ENCODE results near the gene UBR7.

UBR7 gene

DNA sequence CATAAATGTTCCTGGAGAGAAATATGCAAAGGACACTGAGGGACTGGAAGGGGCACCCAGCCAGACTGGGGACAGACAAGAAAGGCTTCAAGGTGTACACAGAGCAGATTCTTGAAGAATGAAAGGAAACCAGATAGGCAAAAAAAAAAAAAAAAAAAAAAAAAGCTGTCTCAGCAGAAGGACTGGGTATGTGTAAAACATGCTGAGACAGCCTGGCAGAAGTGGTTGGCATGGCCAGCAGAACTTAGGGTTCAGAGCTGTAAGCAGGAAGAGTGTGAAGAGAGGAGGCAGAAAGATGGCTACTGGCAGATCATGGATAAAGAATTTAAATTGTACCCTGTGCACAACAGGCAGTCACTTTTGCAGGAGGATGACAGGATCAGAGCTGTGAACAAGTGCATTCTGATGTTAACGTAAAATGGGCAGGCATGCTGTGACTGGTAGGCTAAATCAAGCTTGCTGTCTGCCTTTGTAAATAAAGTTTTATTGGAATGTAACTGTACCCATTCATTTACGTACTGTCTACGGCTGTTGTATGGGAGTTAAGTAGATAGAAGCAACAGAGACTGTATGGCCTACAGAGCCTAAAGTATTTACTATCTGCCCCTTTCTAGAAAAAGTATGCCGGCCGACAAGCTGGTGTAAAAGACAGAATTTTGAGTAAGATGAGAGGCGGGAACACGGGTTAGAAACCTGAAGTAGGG lies 42.2 kb downstream of the UBR7 start:
- DNase-seq (ENCODE audit: low spot score): no peak

DNA sequence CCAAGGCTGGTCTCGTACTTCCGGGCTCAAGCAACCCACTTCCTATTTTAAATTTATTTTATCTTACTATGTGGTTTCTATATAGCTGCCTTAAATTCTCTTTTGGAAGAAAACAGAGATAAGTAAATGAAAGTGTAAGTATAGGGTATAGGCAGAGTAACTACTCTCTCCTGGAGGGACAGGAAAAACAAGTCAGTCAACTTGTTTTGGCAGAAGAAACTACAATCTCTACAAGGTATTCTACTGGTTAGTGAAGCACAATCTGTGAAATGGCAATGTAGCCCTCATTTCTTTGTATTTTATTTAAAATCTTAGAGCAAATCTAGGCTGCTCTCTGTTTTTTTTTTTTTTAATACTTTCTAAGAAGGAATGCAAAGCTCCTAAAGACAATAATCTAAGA lies 55.4 kb downstream of the UBR7 start:
- no peak for DNase-seq (ENCODE audit: low spot score)

DNA sequence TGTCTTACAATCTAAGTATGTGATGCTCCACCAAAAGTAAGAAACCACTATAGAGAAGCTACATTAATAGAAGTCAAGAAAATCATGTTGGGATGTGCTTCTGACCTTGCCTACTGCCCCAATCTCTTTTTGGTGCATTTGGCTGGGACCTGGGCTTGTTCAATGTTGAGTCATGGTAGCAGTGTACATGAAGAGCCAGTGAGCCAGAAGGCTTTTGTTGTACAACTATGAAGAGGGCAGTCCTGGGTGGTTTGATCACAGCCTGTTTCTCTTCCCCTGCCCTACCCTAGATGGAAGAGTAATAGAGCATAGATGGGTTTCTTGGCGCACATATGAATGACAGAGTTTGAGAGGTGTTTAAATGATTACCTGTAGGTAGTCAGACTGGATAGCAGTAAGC lies 56.4 kb downstream of the UBR7 start:
- DNase-seq (ENCODE audit: low spot score): no peak

DNA sequence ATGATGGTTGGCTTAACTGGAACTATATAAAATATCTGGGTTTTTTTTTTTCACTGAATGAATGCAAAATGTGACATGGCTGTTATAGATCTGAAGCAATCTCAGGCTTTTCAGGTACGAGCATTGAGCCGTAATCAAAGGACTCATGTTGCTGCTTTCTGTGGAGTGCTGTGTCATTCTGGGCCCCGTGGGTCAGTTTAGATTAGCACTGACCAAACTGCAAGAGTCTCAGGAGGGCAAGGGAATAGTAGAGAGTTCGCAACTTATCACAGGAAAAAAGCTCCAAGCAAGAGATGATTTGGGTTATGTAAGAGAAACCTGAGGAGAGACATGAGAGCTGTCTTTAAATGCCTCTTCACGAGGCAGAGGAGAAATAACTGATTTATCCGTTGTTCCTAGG lies 59.1 kb downstream of the UBR7 start:
- DNase-seq (ENCODE audit: low spot score): no peak

DNA sequence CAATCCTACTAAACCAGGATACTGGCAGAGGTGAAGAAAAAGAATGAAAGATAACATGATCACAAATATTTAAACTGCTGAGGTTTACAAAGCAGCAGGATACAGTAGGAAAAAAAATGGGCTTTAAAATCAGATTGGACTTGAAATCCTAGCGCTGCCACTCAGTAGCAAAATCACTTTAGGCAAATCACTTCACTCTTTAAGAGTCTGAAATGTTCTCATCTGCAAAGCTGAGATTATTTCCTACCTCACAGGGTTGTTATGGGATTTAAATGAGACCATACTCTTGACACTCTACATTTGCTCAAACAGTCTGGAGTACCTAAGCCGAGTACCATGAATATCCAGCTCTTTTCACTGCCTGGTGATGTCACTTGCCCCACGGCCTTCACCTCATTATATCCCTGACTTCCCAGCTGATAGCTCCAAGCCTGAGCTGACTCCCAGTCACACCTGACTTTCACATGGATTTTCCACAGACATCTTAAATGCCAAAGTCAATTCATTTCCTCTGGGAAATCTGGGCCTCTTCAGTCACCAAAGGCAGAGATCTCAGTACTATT lies 60.2 kb downstream of the UBR7 start:
- DNase-seq (ENCODE audit: low spot score): no peak

DNA sequence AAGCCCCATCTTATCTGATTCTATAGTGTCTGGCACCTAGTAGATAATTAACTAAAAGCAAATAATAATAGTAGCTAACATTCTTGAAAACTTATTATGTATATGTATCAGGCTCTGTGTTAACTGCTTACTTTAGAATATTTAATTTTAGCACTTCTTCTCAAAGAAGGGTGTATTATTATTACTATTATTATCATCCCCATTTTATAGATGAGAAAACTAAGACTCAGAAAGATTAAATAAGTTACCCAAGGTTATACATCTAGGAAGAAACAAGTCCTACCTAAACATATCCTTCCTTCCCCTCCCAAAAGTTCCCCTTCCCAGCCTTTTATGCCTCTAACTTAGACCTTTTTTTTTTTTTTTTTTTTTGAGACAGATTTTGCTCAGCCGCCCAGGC lies 61.4 kb downstream of the UBR7 start:
- no peak for DNase-seq (ENCODE audit: low spot score)

DNA sequence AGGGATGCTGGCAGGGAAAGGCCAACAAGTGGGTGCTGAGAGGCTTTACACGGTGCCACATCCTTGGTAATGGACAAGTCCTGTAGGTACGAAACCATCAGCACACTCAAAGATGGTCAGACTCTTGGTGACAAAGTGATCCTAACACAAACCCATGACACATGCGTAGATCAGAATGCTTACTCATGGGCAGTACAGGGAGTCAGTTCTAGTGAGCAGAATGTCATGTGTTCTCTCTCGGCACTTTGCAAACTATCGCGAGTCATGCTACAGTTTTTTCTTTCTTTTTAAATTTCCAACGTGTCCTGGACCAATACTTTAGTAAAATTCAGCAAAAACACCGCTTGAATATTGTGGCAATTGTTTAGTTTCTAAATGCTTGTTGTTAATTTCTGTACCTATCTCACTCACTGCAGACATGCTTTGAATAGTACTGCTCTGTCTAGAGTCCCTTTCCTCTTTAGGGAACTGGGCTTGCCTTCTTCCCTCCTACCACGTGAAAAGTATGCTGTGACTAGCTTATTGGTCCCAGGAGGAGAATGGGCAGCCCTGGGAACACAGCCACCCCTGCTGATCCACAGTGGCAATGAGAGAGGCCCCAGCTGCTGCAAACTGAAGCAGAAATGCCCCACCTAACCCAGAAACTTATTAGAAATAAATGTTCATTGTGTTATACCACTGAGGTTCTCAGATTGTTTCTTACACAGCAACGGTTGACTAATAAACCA lies 62.4 kb downstream of the UBR7 start:
- DNase-seq (ENCODE audit: low spot score): no peak

DNA sequence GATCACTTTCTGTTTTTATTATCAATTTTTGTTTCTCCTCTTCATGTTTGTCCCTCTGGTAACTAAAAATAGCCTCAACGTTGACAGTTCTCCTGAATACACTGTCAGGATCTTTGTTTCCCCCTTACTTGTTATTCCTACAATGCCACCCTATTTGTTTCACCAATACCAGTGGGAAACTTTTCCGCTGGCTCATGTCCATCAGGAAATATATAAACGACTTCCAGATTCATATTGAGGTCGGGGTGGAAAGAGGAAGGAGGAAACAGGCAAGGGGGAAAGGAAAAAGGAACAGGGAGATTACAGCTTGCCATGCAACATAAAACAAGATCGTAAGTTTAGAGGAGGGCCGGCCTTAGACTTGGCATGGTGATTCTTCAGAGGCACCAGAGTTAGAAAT lies 64.1 kb downstream of the UBR7 start:
- DNase-seq (ENCODE audit: low spot score): no peak

DNA sequence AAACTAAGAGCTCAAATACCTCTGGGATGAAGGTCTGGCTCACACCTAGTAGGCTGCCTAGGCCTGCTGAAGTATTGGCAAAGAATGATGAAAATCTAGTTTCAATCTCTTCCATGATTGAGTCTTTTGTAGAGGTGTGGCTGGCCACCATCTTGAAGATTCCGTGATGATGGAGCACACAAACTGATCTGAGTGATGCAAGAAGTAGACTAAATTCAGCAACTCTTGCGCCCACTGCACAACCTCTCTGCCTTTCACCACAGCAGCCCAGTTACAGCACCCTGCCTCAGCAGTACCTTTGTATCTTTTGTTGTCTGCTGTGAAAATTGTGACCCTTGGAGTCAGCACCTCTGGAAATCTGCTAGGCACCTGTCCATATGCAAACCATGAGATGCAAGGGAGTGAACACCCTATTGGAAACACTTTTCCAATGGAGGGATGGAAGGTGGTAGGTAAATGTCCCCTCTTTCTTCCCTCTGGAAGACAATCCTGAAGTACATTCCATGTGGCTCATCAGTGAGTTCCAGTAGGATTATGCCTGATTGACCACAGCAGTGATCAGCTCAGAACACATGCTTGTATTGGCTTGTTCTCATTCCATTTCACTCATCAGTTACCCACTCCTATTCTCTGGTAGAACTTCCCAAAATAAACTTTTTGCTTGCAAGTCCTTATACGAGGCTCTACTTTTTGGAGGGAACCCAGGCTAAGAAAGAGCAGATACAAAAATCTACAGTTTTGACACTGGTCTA lies 67.2 kb downstream of the UBR7 start:
- no peak for DNase-seq (ENCODE audit: low spot score)

DNA sequence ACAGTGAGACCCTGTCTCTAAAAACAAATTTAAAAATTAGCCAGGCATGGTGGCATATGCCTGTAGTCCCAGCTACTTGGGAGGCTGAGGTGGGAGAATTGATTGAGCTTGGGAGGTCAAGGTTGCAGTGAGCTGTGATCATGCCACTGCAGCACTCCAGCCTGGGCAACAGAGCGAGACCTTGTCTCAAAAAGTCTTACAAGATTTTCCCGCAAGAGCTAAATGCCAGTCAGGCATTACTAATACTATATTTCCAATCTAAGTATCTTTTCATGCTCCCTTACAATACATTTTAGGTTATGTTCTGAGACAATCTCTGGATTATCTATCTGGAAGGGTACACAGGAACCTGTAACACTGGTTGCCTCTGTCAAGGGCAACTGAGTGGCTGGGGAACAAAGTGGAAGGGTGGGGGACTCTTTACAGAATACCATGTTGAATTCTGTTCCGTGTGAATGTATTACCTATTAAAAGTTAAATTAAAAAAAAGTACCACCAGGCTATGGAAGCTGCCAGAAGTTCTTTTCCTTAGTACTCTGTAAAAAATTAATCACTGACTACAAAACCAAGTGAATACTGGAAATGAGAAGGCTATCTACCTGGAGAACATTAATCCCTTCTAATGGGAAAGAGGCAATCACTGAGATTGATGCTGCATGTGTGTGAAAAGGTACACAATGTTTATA lies 69.1 kb downstream of the UBR7 start:
- DNase-seq (ENCODE audit: low spot score): no peak

Measured in germinal center (tissue), 1 donor.